Neutrophil (primary cell): ENCODE data around the gene ZNF469.

Experiments used
- H3K27ac ChIP-seq: fragments of 200-600 bp; sonication (generic); 2 replicates; pipeline ENCODE4 v1.5.1; 2016; ENCODE audit warnings: mild to moderate bottlenecking, moderate library complexity
- H3K27me3 ChIP-seq: fragments of 200-600 bp; sonication (generic); 2 replicates; pipeline ENCODE4 v1.6.0; 2016; ENCODE audit warnings: mild to moderate bottlenecking
- H3K36me3 ChIP-seq: fragments of 200-600 bp; sonication (generic); 2 replicates; pipeline ENCODE4 v1.5.1; 2017
- H3K4me1 ChIP-seq, 2 experiments: fragments of 200-600 bp in 1 of 2; sonication (generic) in 1 of 2; 1 replicate in 1 of 2; 2 replicates in 1 of 2; pipeline versions ENCODE4 v1.5.1 to v1.6.1; 2013 to 2016; ENCODE audit warnings: low read depth in 1 of 2, low read length in 1 of 2, mild to moderate bottlenecking in 1 of 2, moderate library complexity in 1 of 2; ENCODE audit not compliant: control insufficient read depth in 1 of 2, insufficient read depth in 1 of 2
- H3K4me3 ChIP-seq, 2 experiments: fragments of 200-600 bp in 1 of 2; sonication (generic) in 1 of 2; 1 replicate in 1 of 2; 2 replicates in 1 of 2; pipeline ENCODE4 v1.5.1; 2013 to 2016; ENCODE audit warnings: low read depth in 1 of 2, low read length in 1 of 2, mild to moderate bottlenecking in 1 of 2, moderate library complexity in 1 of 2
- H3K9me3 ChIP-seq: fragments of 200-600 bp; sonication (generic); 2 replicates; pipeline ENCODE4 v1.5.1; 2016
- CTCF ChIP-seq: fragments of 200-600 bp; sonication (generic); IDR thresholded peaks from 2 replicates; pipeline ENCODE4 v1.5.1; 2016; ENCODE audit warnings: antibody characterized with exemption

ZNF469 gene

GRCh38 chr16:88382491-88383400 is at the start of gene ZNF469:
TSS of gene ZNF469 (plus strand) at chr16:88382959. CDS start at chr16:88427471, 44,512 bp downstream.
- Histone ChIP-seq H3K4me3 (no peak within 1 kb of the TSS), H3K4me1 (no peaks in the 10 kb centered on the region), H3K9me3 (no peaks in the 10 kb centered on the region), H3K36me3 (no peaks in the 10 kb centered on the region), H3K27ac (no peak within 1 kb of the TSS), H3K27me3 (peaks cover 65% of the 10 kb centered on the region)
- no peak for TF ChIP-seq CTCF

- H3K4me3 ChIP-seq, result no peak overlapping the region
- TF ChIP-seq CTCF, result no peak
- H3K27me3 ChIP-seq, result peaks cover 11% of the 10 kb centered on the region
- no peak overlapping the region for H3K27ac ChIP-seq
- H3K4me1 ChIP-seq, result peaks cover 4 to 9% of the 10 kb centered on the region in 2 experiments
- H3K9me3 ChIP-seq, result no peaks in the 10 kb centered on the region
- no peaks in the 10 kb centered on the region for H3K36me3 ChIP-seq
Observed at GRCh38 chr16:88333848-88334777, 48.6 kb upstream of the ZNF469 start.

- Histone ChIP-seq H3K36me3 (no peaks in the 10 kb centered on the region), H3K4me1 (peaks cover 4 to 9% of the 10 kb centered on the region in 2 experiments), H3K9me3 (no peaks in the 10 kb centered on the region), H3K27me3 (peaks cover 11% of the 10 kb centered on the region), H3K4me3 (no peak overlapping the region), H3K27ac (no peak overlapping the region)
- no peak for TF ChIP-seq CTCF
Observed at GRCh38 chr16:88334778-88335720, 47.7 kb upstream of the ZNF469 start.

- Histone ChIP-seq H3K27ac (no peak overlapping the region), H3K9me3 (no peaks in the 10 kb centered on the region)
- no peak for TF ChIP-seq CTCF
Observed at GRCh38 chr16:88337021-88337420, 45.7 kb upstream of the ZNF469 start.

GRCh38 chr16:88337538-88337937 is 45.2 kb upstream of the ZNF469 start:
- no peak for TF ChIP-seq CTCF
- H3K27ac ChIP-seq, result no peak overlapping the region
- no peak overlapping the region for H3K4me3 ChIP-seq
- H3K36me3 ChIP-seq, result no peaks in the 10 kb centered on the region
- no peaks in the 10 kb centered on the region for H3K9me3 ChIP-seq
- H3K4me1 ChIP-seq, result peaks cover 4 to 9% of the 10 kb centered on the region in 2 experiments
- peaks cover 8% of the 10 kb centered on the region for H3K27me3 ChIP-seq

More at GRCh38 chr16:88337021-88337420, 45.7 kb upstream of the ZNF469 start:
- no peak overlapping the region for H3K4me3 ChIP-seq
- no peaks in the 10 kb centered on the region for H3K36me3 ChIP-seq
- peaks cover 4 to 9% of the 10 kb centered on the region in 2 experiments for H3K4me1 ChIP-seq
- H3K27me3 ChIP-seq, result peaks cover 11% of the 10 kb centered on the region
